NCI-H187 (cell line): ENCODE measurements around the gene AKT1.
"Not testable (repeated sequence)": the region's sequence is repeated elsewhere in the genome, so short reads cannot be mapped to it uniquely, and the experiment has no call there.

Experiments
- DNase-seq, 2 experiments: peaks; one replicate each; lab custom pipeline; 2025; lab: John Stamatoyannopoulos, UW

AKT1 gene

GRCh38 chr14:104794993-104795780 is at the start of gene AKT1:
AKT1 (minus strand) TSS chr14:104795748; CDS start chr14:104792643, 3,105 bp downstream.
- peak in 1 of 2 experiments; percentile 9 for DNase-seq

- DNase-seq = no peak
These were observed 49.6 kb upstream of the AKT1 start for GRCh38 chr14:104845033-104845666.

GRCh38 chr14:104844306-104845032 is 48.9 kb upstream of the AKT1 start:
- no peak for DNase-seq

- DNase-seq = no peak
These were observed 48.1 kb upstream of the AKT1 start for GRCh38 chr14:104843442-104844305.

GRCh38 chr14:104843006-104843405 is 47.5 kb upstream of the AKT1 start:
- DNase-seq = no peak

- DNase-seq = no peak
These were observed 46.2 kb upstream of the AKT1 start for GRCh38 chr14:104841730-104842129.

- not testable (repeated sequence) for DNase-seq
These were observed 40.8 kb upstream of the AKT1 start for GRCh38 chr14:104836171-104836935.

- DNase-seq = no peak
These were observed 35.2 kb upstream of the AKT1 start for GRCh38 chr14:104830781-104831180.

- no peak for DNase-seq
These were observed 31.9 kb upstream of the AKT1 start for GRCh38 chr14:104827177-104828055.

GRCh38 chr14:104826861-104827176 is 31.3 kb upstream of the AKT1 start:
- no peak for DNase-seq

- DNase-seq = peak; percentile 50 to 64
These were observed 30.8 kb upstream of the AKT1 start for GRCh38 chr14:104826189-104826860.

GRCh38 chr14:104824353-104824997 is 28.9 kb upstream of the AKT1 start:
- DNase-seq = no peak

GRCh38 chr14:104822821-104823615 is 27.5 kb upstream of the AKT1 start:
- DNase-seq = no peak

GRCh38 chr14:104821971-104822608 is 26.5 kb upstream of the AKT1 start:
- no peak for DNase-seq

- DNase-seq = no peak
These were observed 25.8 kb upstream of the AKT1 start for GRCh38 chr14:104821229-104821945.

- no peak for DNase-seq
These were observed 25.2 kb upstream of the AKT1 start for GRCh38 chr14:104820669-104821228.

- no peak for DNase-seq
These were observed 23.8 kb upstream of the AKT1 start for GRCh38 chr14:104819361-104819781.
